HG02571 (cell line): ENCODE measurements around the gene COL20A1.

Experiments used
- ATAC-seq: cut with Tn5 transposase; IDR thresholded peaks from one replicate; pipeline ENCODE4 v1.9.1; 2021; ENCODE audit warnings: mild to moderate bottlenecking, moderate library complexity; ENCODE audit not compliant: unreplicated experiment

The COL20A1 gene

GRCh38 chr20:63277466-63278272 is 15.3 kb upstream of the COL20A1 start:
- ATAC-seq = no peak

- ATAC-seq = no peak
These were observed 14.3 kb upstream of the COL20A1 start for GRCh38 chr20:63278661-63279060.

GRCh38 chr20:63279931-63280330 is 13.1 kb upstream of the COL20A1 start:
- ATAC-seq = no peak

- ATAC-seq = no peak
These were observed 12.6 kb upstream of the COL20A1 start for GRCh38 chr20:63280371-63280770.

GRCh38 chr20:63280929-63281545 is 11.9 kb upstream of the COL20A1 start:
- ATAC-seq = no peak

GRCh38 chr20:63281742-63282665 is 11.0 kb upstream of the COL20A1 start:
- ATAC-seq = no peak

GRCh38 chr20:63282946-63283345 is 10.0 kb upstream of the COL20A1 start:
- no peak for ATAC-seq

- no peak for ATAC-seq
These were observed 9.4 kb upstream of the COL20A1 start for GRCh38 chr20:63283397-63284082.

- no peak for ATAC-seq
These were observed 8.9 kb upstream of the COL20A1 start for GRCh38 chr20:63284083-63284440.

- ATAC-seq = no peak
These were observed 8.4 kb upstream of the COL20A1 start for GRCh38 chr20:63284544-63284949.

GRCh38 chr20:63284981-63285524 is 7.9 kb upstream of the COL20A1 start:
- no peak for ATAC-seq

GRCh38 chr20:63285636-63286615 is 7.1 kb upstream of the COL20A1 start:
- ATAC-seq = no peak

- no peak for ATAC-seq
These were observed 5.9 kb upstream of the COL20A1 start for GRCh38 chr20:63286781-63287696.

GRCh38 chr20:63287697-63288580 is 5.0 kb upstream of the COL20A1 start:
- no peak for ATAC-seq

GRCh38 chr20:63288581-63289251 is 4.3 kb upstream of the COL20A1 start:
- ATAC-seq = no peak

GRCh38 chr20:63289311-63290135 is 3.5 kb upstream of the COL20A1 start:
- ATAC-seq = no peak
